Stimulated activated CD4-positive, alpha-beta T cell treated with anti-CD3 and anti-CD28 coated beads, Interleukin-12 subunit alpha, Interleukin-12 subunit beta, amount 100 ng/mL, for 4 hours (primary cell): ENCODE measurements around the gene DMAC2.
A peak's percentile ranks its signal among the peaks of the same experiment; 100 is the strongest.
"Not testable (repeated sequence)": the region's sequence is repeated elsewhere in the genome, so short reads cannot be mapped to it uniquely, and the experiment has no call there.

ENCODE experiments used
- DNase-seq: peaks from one replicate; pipeline ENCODE4 v3.0.0-alpha.2; 2020

The DMAC2 gene

GRCh38 chr19:41398050-41398418, 41.7 kb downstream of the DMAC2 start:
- no peak for DNase-seq

DNA sequence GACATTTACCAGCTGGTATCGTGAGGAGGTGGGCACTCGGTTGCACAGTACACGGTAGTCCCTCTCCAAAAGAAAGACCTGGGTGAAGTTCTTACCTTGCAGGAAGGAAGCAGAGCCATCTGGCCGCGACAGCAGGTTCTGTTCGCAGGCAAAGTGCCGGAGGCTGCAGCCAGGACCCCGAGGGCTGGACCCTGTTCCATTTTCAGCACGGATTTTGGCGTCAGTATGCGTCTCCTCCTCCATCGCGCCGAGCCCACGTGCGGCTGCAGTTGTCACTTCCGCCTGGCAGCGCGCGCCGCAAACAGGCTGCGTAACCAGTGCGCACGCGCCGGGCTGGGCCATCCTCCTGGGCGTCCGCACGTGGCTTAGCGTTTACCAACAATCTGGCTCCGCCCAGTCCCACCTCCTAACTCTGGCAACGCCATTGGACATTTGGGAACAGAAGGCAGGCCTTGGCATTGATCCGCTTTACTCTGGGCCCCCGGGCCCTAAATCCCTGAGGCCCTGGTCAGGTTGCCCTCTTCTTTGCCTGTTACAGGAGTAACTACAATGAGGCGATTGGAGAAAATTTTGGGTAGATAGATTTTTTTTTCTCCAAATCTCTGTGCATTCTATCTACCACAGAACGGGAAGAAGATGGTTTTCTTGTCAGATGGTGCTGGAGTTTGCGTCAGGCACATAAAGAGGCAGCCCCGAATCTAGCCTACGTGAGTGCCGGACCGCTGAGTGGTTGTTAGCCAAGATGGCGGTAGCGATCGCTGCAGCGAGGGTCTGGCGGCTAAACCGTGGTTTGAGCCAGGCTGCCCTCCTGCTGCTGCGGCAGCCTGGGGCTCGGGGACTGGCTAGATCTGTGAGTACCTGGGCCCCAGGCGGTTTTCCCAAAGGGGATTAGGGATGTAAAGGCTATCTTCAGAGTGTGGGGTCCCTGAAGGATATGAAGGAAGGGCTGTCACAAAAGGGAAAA, 42.3 kb downstream of the DMAC2 start, which contains the start of the genes BCKDHA and EXOSC5:
TSS of gene BCKDHA (plus strand) at position 733 of the 964 bp plus-strand sequence. CDS start at position 743, 10 bp downstream.
TSS of gene EXOSC5 (minus strand) at position 274 of the 964 bp plus-strand sequence. CDS start at position 243, 31 bp downstream.
- DNase-seq = peak; percentile 97

GRCh38 chr19:41395355-41395754, 44.4 kb downstream of the DMAC2 start:
- no peak for DNase-seq

GRCh38 chr19:41392775-41393174, 46.9 kb downstream of the DMAC2 start:
- DNase-seq = no peak

- DNase-seq = no peak
These were observed 48.1 kb downstream of the DMAC2 start for GRCh38 chr19:41391618-41392017.

DNA sequence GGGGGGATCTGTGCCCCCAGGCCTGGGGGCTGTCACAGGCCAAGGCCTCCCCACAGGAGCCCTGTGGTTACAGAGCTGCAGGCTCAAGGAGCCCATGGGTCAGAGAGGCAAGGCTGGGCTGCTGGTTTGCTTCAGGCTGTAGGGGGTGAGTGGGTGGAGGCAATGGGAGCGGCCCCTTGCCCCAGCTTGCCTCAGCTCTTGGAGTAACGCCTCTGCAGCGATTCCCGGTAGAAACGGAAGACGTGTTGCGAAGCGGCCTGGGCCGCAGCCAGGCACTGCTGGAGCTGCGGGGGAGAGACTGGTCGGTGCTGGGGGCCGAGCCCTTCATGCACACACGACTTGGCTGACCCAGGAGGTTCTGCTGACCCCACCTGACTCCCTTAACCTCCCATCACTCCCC, 53.3 kb downstream of the DMAC2 start:
- no peak for DNase-seq

DNA sequence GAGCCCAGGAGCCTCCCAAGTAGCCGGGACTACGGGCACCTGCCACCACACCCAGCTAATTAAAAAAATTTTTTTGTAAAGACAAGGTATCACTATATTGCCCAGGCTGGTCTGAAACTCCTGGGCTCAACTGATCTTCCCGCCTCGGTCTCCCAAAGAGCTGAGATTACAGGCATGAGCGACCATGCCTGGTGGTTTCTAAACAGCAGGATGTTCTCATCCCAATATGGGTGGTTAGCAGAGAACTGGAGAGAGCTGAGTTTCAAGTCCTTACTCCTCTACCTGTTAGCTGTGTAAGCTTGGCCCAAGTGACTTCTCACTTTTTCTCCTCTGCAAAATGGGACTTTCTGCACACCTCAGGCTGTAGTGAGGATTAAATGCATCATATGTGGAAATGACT, 55.4 kb downstream of the DMAC2 start:
- no peak for DNase-seq

DNA sequence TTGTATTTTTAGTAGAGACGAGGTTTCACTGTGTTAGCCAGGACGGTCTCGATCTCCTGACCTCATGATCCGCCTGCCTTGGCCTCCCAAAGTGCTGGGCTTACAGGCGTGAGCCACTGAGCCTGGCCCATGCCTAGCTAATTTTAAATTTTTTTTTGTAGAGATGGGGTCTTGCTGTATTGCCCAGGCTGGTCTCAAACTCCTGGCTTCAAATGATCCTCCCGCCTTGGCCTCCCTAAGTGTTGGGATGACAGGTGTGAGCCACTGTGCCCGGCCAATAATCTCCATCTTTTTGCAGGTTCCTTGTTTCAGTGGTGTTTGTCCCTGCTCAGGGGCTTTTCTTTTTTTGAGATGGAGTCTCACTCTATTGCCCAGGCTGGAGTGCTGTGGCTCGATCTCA, 58.2 kb downstream of the DMAC2 start:
- DNase-seq = not testable (repeated sequence)
